GM23338 (cell line): Measurements from ENCODE around the gene RNF186. TPM values are rescaled to one million over a fixed set of nuclear protein-coding genes. Genes with fewer than 3 reads are reported as not detected.

Source experiments
- ATAC-seq: fragments of 200-7000 bp; cut with Tn5 transposase; 3 replicates; pipeline ENCODE4 v1.9.1; 2020
- DNase-seq: peaks from one replicate; pipeline ENCODE4 v3.0.0-alpha.2; 2015; ENCODE audit warnings: low spot score
- H2AFZ ChIP-seq: fragments of 200-600 bp; sonication (generic); 2 replicates; pipeline ENCODE4 v1.8.0; 2016; ENCODE audit warnings: antibody characterized with exemption, mild to moderate bottlenecking, moderate library complexity
- H3F3A ChIP-seq: fragments of 200-600 bp; sonication (generic); replicated peaks from 2 replicates; pipeline ENCODE4 v1.8.0; 2017; ENCODE audit warnings: antibody characterized with exemption, mixed run types, low read depth
- H3K27ac ChIP-seq: fragments of 200-600 bp; sonication (generic); 2 replicates; pipeline ENCODE4 v1.6.1; 2016; ENCODE audit warnings: low read depth
- H3K27me3 ChIP-seq: fragments of 200-600 bp; sonication (generic); 2 replicates; pipeline ENCODE4 v1.8.0; 2016; ENCODE audit warnings: mild to moderate bottlenecking, mixed run types, moderate library complexity; ENCODE audit not compliant: insufficient read depth
- H3K36me3 ChIP-seq: fragments of 200-600 bp; sonication (generic); 2 replicates; pipeline ENCODE4 v1.8.0; 2016; ENCODE audit warnings: mild to moderate bottlenecking; ENCODE audit not compliant: insufficient read depth
- H3K4me1 ChIP-seq: fragments of 200-600 bp; sonication (generic); 2 replicates; pipeline ENCODE4 v1.8.0; 2016; ENCODE audit warnings: mild to moderate bottlenecking, moderate library complexity; ENCODE audit not compliant: insufficient read depth
- H3K4me2 ChIP-seq: fragments of 200-600 bp; sonication (generic); 2 replicates; pipeline ENCODE4 v1.7.1; 2017; ENCODE audit warnings: mixed run types
- H3K4me3 ChIP-seq: fragments of 200-600 bp; sonication (generic); 2 replicates; pipeline ENCODE4 v1.6.1; 2016; ENCODE audit warnings: mixed run types
- H3K79me2 ChIP-seq: fragments of 200-600 bp; sonication (generic); replicated peaks from 2 replicates; pipeline ENCODE4 v1.8.0; 2017; ENCODE audit warnings: mild to moderate bottlenecking; ENCODE audit not compliant: insufficient read depth
- H3K9me2 ChIP-seq: fragments of 200-600 bp; sonication (generic); 2 replicates; pipeline ENCODE4 v1.8.0; 2017; ENCODE audit not compliant: insufficient read depth
- H4K20me1 ChIP-seq: fragments of 200-600 bp; sonication (generic); replicated peaks from 2 replicates; pipeline ENCODE4 v1.8.0; 2017; ENCODE audit warnings: mild to moderate bottlenecking; ENCODE audit not compliant: insufficient read depth
- H3K27ac Mint-ChIP-seq: 2 replicates; pipeline ENCODE4 v1.8.0; 2020; ENCODE audit warnings: inconsistent platforms, mild to moderate bottlenecking, moderate library complexity, mixed read lengths
- H3K27me3 Mint-ChIP-seq: 3 replicates; pipeline ENCODE4 v1.8.0; 2022; ENCODE audit warnings: low read depth, mild to moderate bottlenecking, moderate library complexity, mixed read lengths, inconsistent platforms; ENCODE audit not compliant: insufficient read depth, poor library complexity
- H3K36me3 Mint-ChIP-seq: 3 replicates; pipeline ENCODE4 v1.8.0; 2021; ENCODE audit warnings: low read depth, mild to moderate bottlenecking, inconsistent platforms, moderate library complexity, mixed read lengths
- H3K4me1 Mint-ChIP-seq: 3 replicates; pipeline ENCODE4 v1.8.0; 2020; ENCODE audit warnings: mild to moderate bottlenecking, inconsistent platforms, mixed read lengths
- H3K4me3 Mint-ChIP-seq: 3 replicates; pipeline ENCODE4 v1.8.0; 2021; ENCODE audit warnings: moderate library complexity, mild to moderate bottlenecking, inconsistent platforms, mixed read lengths
- H3K9me3 Mint-ChIP-seq: 3 replicates; pipeline ENCODE4 v1.8.0; 2020; ENCODE audit warnings: moderate library complexity, mild to moderate bottlenecking, inconsistent platforms, mixed read lengths
- CREB1 ChIP-seq: fragments of 250-450 bp; sonication (Bioruptor Pico); IDR thresholded peaks from 2 replicates; pipeline ENCODE4 v1.5.0; 2020; ENCODE audit warnings: low read depth, mild to moderate bottlenecking, moderate library complexity
- CTCF ChIP-seq, 2 experiments: fragments of 200-600 bp in 1 of 2; sonication (generic) in 1 of 2; conservative IDR thresholded peaks; 2 replicates each; pipeline versions ENCODE4 v1.5.1 to v1.6.1; 2016 to 2017; ENCODE audit warnings: antibody characterized with exemption in 2 of 2, low read depth in 2 of 2, mild to moderate bottlenecking in 2 of 2, moderate library complexity in 1 of 2
- ETS1 ChIP-seq: IDR thresholded peaks from 2 replicates; pipeline ENCODE4 v1.6.1; 2016; ENCODE audit warnings: antibody characterized with exemption
- EZH2 ChIP-seq: fragments of 200-600 bp; sonication (generic); IDR thresholded peaks from one replicate; pipeline ENCODE4 v1.8.0; 2017; ENCODE audit warnings: antibody characterized with exemption, mild to moderate bottlenecking, low read depth; ENCODE audit not compliant: unreplicated experiment
- EZH2phosphoT487 ChIP-seq: fragments of 200-600 bp; sonication (generic); IDR thresholded peaks from one replicate; pipeline ENCODE4 v1.8.1; 2018; ENCODE audit warnings: antibody characterized with exemption; ENCODE audit not compliant: unreplicated experiment
- JUNB ChIP-seq: IDR thresholded peaks from one replicate; pipeline ENCODE4 v1.6.1; 2016; ENCODE audit warnings: antibody characterized with exemption; ENCODE audit not compliant: unreplicated experiment
- NANOG ChIP-seq: IDR thresholded peaks from 2 replicates; pipeline ENCODE4 v1.6.1; 2016; ENCODE audit warnings: antibody characterized with exemption, borderline replicate concordance
- POLR2AphosphoS5 ChIP-seq: IDR thresholded peaks from 2 replicates; pipeline ENCODE4 v1.6.1; 2016; ENCODE audit warnings: antibody characterized with exemption, low read depth
- REST ChIP-seq: IDR thresholded peaks from one replicate; pipeline ENCODE4 v1.6.1; 2018; ENCODE audit warnings: antibody characterized with exemption; ENCODE audit not compliant: unreplicated experiment
- STAT1 ChIP-seq: IDR thresholded peaks from one replicate; pipeline ENCODE4 v1.6.1; 2016; ENCODE audit warnings: antibody characterized with exemption; ENCODE audit not compliant: unreplicated experiment
- ZNF114 ChIP-seq: fragments of 250-450 bp; sonication (Bioruptor Pico); IDR thresholded peaks from 2 replicates; pipeline ENCODE4 v1.5.0; 2020; ENCODE audit warnings: mild to moderate bottlenecking, moderate library complexity
- ZNF331 ChIP-seq: fragments of 250-450 bp; sonication (Bioruptor Pico); IDR thresholded peaks from 2 replicates; pipeline ENCODE4 v1.5.0; 2020; ENCODE audit warnings: low read depth, mild to moderate bottlenecking, moderate library complexity
- ZNF462 ChIP-seq: fragments of 250-450 bp; sonication (Bioruptor Pico); IDR thresholded peaks from 2 replicates; pipeline ENCODE4 v1.5.0; 2020; ENCODE audit warnings: mild to moderate bottlenecking, moderate library complexity
- polyA plus RNA-seq: library from polyadenylated mRNA; unstranded; fragments of >200 nt; fragmentation: Nextera tagmentation; extraction: Ambion mirVana; gene quantifications from 2 replicates; pipeline ENCODE4 v1.2.1, GENCODE V29; 2016
- total RNA-seq: library from RNA; depleted of rRNA; stranded (reverse); fragments of >200 nt; shearing (Covaris generic); gene quantifications from 2 replicates; pipeline ENCODE4 v1.2.3, GENCODE V29; 2014

Gene RNF186
- total and polyA plus RNA-seq, 2 experiments from 2014 or later = not detected

- Histone ChIP-seq H3K36me3 (no peaks in the 10 kb centered on the region), H2AFZ (no peak overlapping the region), H3K4me3 (no peak overlapping the region), H3K27ac (no peak overlapping the region), H4K20me1 (no peaks in the 10 kb centered on the region), H3K4me2 (no peak overlapping the region), H3K79me2 (no peaks in the 10 kb centered on the region), H3K27me3 (no peaks in the 10 kb centered on the region), H3K9me2 (no peaks in the 10 kb centered on the region), H3F3A (no peaks in the 10 kb centered on the region), H3K4me1 (no peaks in the 10 kb centered on the region)
- no peak for DNase-seq
- no peaks in the 10 kb centered on the region for H3K36me3 Mint-ChIP-seq
- no peak for ATAC-seq
- no peak overlapping the region for H3K27ac Mint-ChIP-seq
- no peak for TF ChIP-seq POLR2AphosphoS5
- no peak for TF ChIP-seq EZH2phosphoT487
- no peak for TF ChIP-seq ZNF331 (CRISPR knock-in tag)
- TF ChIP-seq ETS1 = no peak
- no peak for TF ChIP-seq ZNF114 (CRISPR knock-in tag)
- TF ChIP-seq NANOG = no peak
- no peak for TF ChIP-seq STAT1
- TF ChIP-seq CTCF (conservative IDR thresholded peaks at IDR 0.05; ENCODE audit: low read depth in 2 of 2) = no peak
- no peak for TF ChIP-seq CREB1 (CRISPR knock-in tag)
- TF ChIP-seq REST = no peak
- TF ChIP-seq EZH2 = no peak
- no peak for TF ChIP-seq ZNF462 (CRISPR knock-in tag)
- TF ChIP-seq JUNB = no peak
- H3K9me3 Mint-ChIP-seq = peaks cover 8% of the 10 kb centered on the region; the same call in 2 of the 3 replicates
- no peak overlapping the region for H3K4me3 Mint-ChIP-seq
- no peaks in the 10 kb centered on the region for H3K4me1 Mint-ChIP-seq
- peaks cover 11% of the 10 kb centered on the region for H3K27me3 Mint-ChIP-seq
Observed at GRCh38 chr1:19808351-19808750, 6.7 kb downstream of the RNF186 start.
